EH (cell line): Measurements from ENCODE around the gene NPAS3.

Source experiments
- DNase-seq: peaks from one replicate; pipeline ENCODE4 v3.0.0-alpha.2; 2015; ENCODE audit warnings: low read depth

The NPAS3 gene

GRCh38 chr14:33793398-33794110 is 854.9 kb downstream of the NPAS3 start:
- DNase-seq: no peak

GRCh38 chr14:33794791-33795305 is 856.2 kb downstream of the NPAS3 start:
- DNase-seq: peak; percentile 24

- DNase-seq: no peak
Observed at GRCh38 chr14:33796356-33796755, 857.7 kb downstream of the NPAS3 start.

- DNase-seq: no peak
Observed at GRCh38 chr14:33799705-33800570, 861.3 kb downstream of the NPAS3 start.

- no peak for DNase-seq
Observed at GRCh38 chr14:33800735-33801163, 862.1 kb downstream of the NPAS3 start.

GRCh38 chr14:33802737-33803136 is 864.1 kb downstream of the NPAS3 start:
- no peak for DNase-seq

- DNase-seq: no peak
Observed at GRCh38 chr14:33805593-33805992, 866.9 kb downstream of the NPAS3 start.

- DNase-seq: no peak
Observed at GRCh38 chr14:33806905-33807304, 868.2 kb downstream of the NPAS3 start.

- DNase-seq: no peak
Observed at GRCh38 chr14:33808187-33808586, 869.5 kb downstream of the NPAS3 start.

GRCh38 chr14:33809396-33809981 is 870.8 kb downstream of the NPAS3 start:
- no peak for DNase-seq

GRCh38 chr14:33810308-33810707 is 871.6 kb downstream of the NPAS3 start:
- DNase-seq: no peak

- no peak for DNase-seq
Observed at GRCh38 chr14:33811721-33812120, 873.0 kb downstream of the NPAS3 start.

- DNase-seq: no peak
Observed at GRCh38 chr14:33812181-33812580, 873.5 kb downstream of the NPAS3 start.

- DNase-seq: no peak
Observed at GRCh38 chr14:33812601-33813000, 873.9 kb downstream of the NPAS3 start.

- no peak for DNase-seq
Observed at GRCh38 chr14:33814010-33814409, 875.3 kb downstream of the NPAS3 start.

- DNase-seq: no peak
Observed at GRCh38 chr14:33833706-33834465, 895.2 kb downstream of the NPAS3 start.

- no peak for DNase-seq
Observed at GRCh38 chr14:33834466-33835260, 896.0 kb downstream of the NPAS3 start.

- no peak for DNase-seq
Observed at GRCh38 chr14:33835261-33835655, 896.6 kb downstream of the NPAS3 start.

GRCh38 chr14:33835677-33836076 is 897.0 kb downstream of the NPAS3 start:
- no peak for DNase-seq

GRCh38 chr14:33836203-33836899 is 897.7 kb downstream of the NPAS3 start:
- DNase-seq: no peak
